Neural progenitor cell (in vitro differentiated cells): ENCODE results near the gene TNFRSF1B. TPM values are rescaled to one million over a fixed set of nuclear protein-coding genes. Genes with fewer than 3 reads are reported as not detected.
A peak's percentile ranks its signal among the peaks of the same experiment; 100 is the strongest.

ENCODE experiments used
- DNase-seq: peaks from one replicate; pipeline ENCODE4 v3.0.0-alpha.2; 2016; ENCODE audit warnings: low spot score
- H2AFZ ChIP-seq: fragments of 200-600 bp; sonication (generic); replicated peaks from 2 replicates; pipeline ENCODE4 v1.6.1; 2016; ENCODE audit warnings: antibody characterized with exemption
- H3F3A ChIP-seq: fragments of 200-600 bp; sonication (generic); 2 replicates; pipeline ENCODE4 v1.6.1; 2016; ENCODE audit warnings: antibody characterized with exemption, low read depth
- H3K27ac ChIP-seq: fragments of 200-600 bp; sonication (generic); 2 replicates; pipeline ENCODE4 v1.5.1; 2016; ENCODE audit warnings: mild to moderate bottlenecking
- H3K27me3 ChIP-seq: fragments of 200-600 bp; sonication (generic); 2 replicates; pipeline ENCODE4 v1.6.1; 2016; ENCODE audit warnings: mild to moderate bottlenecking, moderate library complexity
- H3K36me3 ChIP-seq: fragments of 200-600 bp; sonication (generic); 2 replicates; pipeline ENCODE4 v1.5.1; 2016
- H3K4me1 ChIP-seq: fragments of 200-600 bp; sonication (generic); 2 replicates; pipeline ENCODE4 v1.6.1; 2016; ENCODE audit warnings: mixed run types
- H3K4me2 ChIP-seq: fragments of 200-600 bp; sonication (generic); 2 replicates; pipeline ENCODE4 v1.6.1; 2016
- H3K4me3 ChIP-seq: fragments of 200-600 bp; sonication (generic); 2 replicates; pipeline ENCODE4 v1.5.1; 2016
- H3K79me2 ChIP-seq: fragments of 200-600 bp; sonication (generic); 2 replicates; pipeline ENCODE4 v1.6.1; 2016; ENCODE audit warnings: low read depth
- H3K9ac ChIP-seq: fragments of 200-600 bp; sonication (generic); 2 replicates; pipeline ENCODE4 v1.6.1; 2016
- H3K9me3 ChIP-seq: fragments of 200-600 bp; sonication (generic); 2 replicates; pipeline ENCODE4 v1.5.1; 2016; ENCODE audit warnings: low read depth
- H4K20me1 ChIP-seq: fragments of 200-600 bp; sonication (generic); 2 replicates; pipeline ENCODE4 v1.6.1; 2016; ENCODE audit warnings: low read depth
- H3K27ac Mint-ChIP-seq: 3 replicates; pipeline ENCODE4 v1.8.0; 2021; ENCODE audit warnings: mixed read lengths
- H3K27me3 Mint-ChIP-seq: 2 replicates; pipeline ENCODE4 v1.8.0; 2022; ENCODE audit warnings: low read depth, mild to moderate bottlenecking, inconsistent platforms, moderate library complexity, mixed read lengths; ENCODE audit not compliant: insufficient read depth
- H3K36me3 Mint-ChIP-seq: 3 replicates; pipeline ENCODE4 v1.8.0; 2021; ENCODE audit warnings: mixed read lengths
- H3K4me1 Mint-ChIP-seq: 3 replicates; pipeline ENCODE4 v1.8.0; 2021; ENCODE audit warnings: mixed read lengths
- H3K4me3 Mint-ChIP-seq: 3 replicates; pipeline ENCODE4 v1.8.0; 2021; ENCODE audit warnings: mild to moderate bottlenecking, moderate library complexity, mixed read lengths
- H3K9me3 Mint-ChIP-seq: 3 replicates; pipeline ENCODE4 v1.8.0; 2020; ENCODE audit warnings: mixed read lengths
- CTCF ChIP-seq: fragments of 200-600 bp; sonication (generic); IDR thresholded peaks from 2 replicates; pipeline ENCODE4 v1.5.1; 2017; ENCODE audit warnings: antibody characterized with exemption, mild to moderate bottlenecking
- EZH2 ChIP-seq: fragments of 200-600 bp; sonication (generic); IDR thresholded peaks from 2 replicates; pipeline ENCODE4 v1.6.1; 2017; ENCODE audit warnings: antibody characterized with exemption, mild to moderate bottlenecking, moderate library complexity
- EZH2phosphoT487 ChIP-seq: fragments of 200-600 bp; sonication (generic); IDR thresholded peaks from 2 replicates; pipeline ENCODE4 v1.6.1; 2017; ENCODE audit warnings: antibody characterized with exemption
- total RNA-seq: library from RNA; depleted of rRNA; stranded (reverse); fragments of >200 nt; gene quantifications from 2 replicates; pipeline ENCODE4 v1.2.3, GENCODE V29; 2015; ENCODE audit warnings: low replicate concordance

TNFRSF1B gene
- total RNA-seq, 1 donor from 2014 or later, result 0.04 TPM

- Histone ChIP-seq H3K36me3 (no peaks in the 10 kb centered on the region), H3K4me2 (no peak overlapping the region), H3K9me3 (no peaks in the 10 kb centered on the region), H3K4me3 (no peak overlapping the region), H3K27ac (no peak overlapping the region), H3F3A (no peaks in the 10 kb centered on the region), H4K20me1 (no peaks in the 10 kb centered on the region), H3K9ac (no peak overlapping the region), H3K27me3 (peaks cover 14% of the 10 kb centered on the region), H3K4me1 (peaks cover 9% of the 10 kb centered on the region), H2AFZ (no peak overlapping the region), H3K79me2 (no peaks in the 10 kb centered on the region)
- DNase-seq, result no peak
- H3K4me1 Mint-ChIP-seq, result peaks cover 39% of the 10 kb centered on the region
- H3K27me3 Mint-ChIP-seq, result peaks cover 8% of the 10 kb centered on the region
- H3K27ac Mint-ChIP-seq, result peak overlapping the region; percentile 42
- TF ChIP-seq EZH2phosphoT487 (no peak), EZH2 (no peak), CTCF (no peak)
- H3K9me3 Mint-ChIP-seq, result no peaks in the 10 kb centered on the region
- no peaks in the 10 kb centered on the region for H3K36me3 Mint-ChIP-seq
- H3K4me3 Mint-ChIP-seq, result no peak overlapping the region
These were observed 6.3 kb downstream of the TNFRSF1B start for GRCh38 chr1:12173041-12173509.

GRCh38 chr1:12173631-12174121 lies 6.9 kb downstream of the TNFRSF1B start:
- H4K20me1 ChIP-seq, result no peaks in the 10 kb centered on the region
- TF ChIP-seq EZH2phosphoT487 (no peak), EZH2 (no peak), CTCF (no peak)
- H3K9me3 Mint-ChIP-seq, result no peaks in the 10 kb centered on the region
- no peak overlapping the region for H3K4me3 Mint-ChIP-seq
- peaks cover 6% of the 10 kb centered on the region for H3K27me3 Mint-ChIP-seq
- H3F3A ChIP-seq, result no peaks in the 10 kb centered on the region
- H3K27ac ChIP-seq, result no peak overlapping the region
- no peak overlapping the region for H2AFZ ChIP-seq
- no peak overlapping the region for H3K9ac ChIP-seq
- H3K27ac Mint-ChIP-seq, result no peak overlapping the region
- H3K4me1 Mint-ChIP-seq, result peaks cover 42% of the 10 kb centered on the region
- no peak for DNase-seq
- no peak overlapping the region for H3K4me3 ChIP-seq
- no peaks in the 10 kb centered on the region for H3K9me3 ChIP-seq
- H3K79me2 ChIP-seq, result no peaks in the 10 kb centered on the region
- peaks cover 10% of the 10 kb centered on the region for H3K4me1 ChIP-seq
- H3K36me3 ChIP-seq, result no peaks in the 10 kb centered on the region
- no peaks in the 10 kb centered on the region for H3K36me3 Mint-ChIP-seq
- peaks cover 8% of the 10 kb centered on the region for H3K27me3 ChIP-seq
- no peak overlapping the region for H3K4me2 ChIP-seq

- H3K79me2 ChIP-seq, result no peaks in the 10 kb centered on the region
- Mint-ChIP-seq H3K9me3 (no peaks in the 10 kb centered on the region), H3K4me3 (peak overlapping the region; percentile 67), H3K27ac (peak overlapping the region; percentile 94), H3K27me3 (peaks cover 4% of the 10 kb centered on the region), H3K36me3 (no peaks in the 10 kb centered on the region), H3K4me1 (peaks cover 50% of the 10 kb centered on the region)
- TF ChIP-seq EZH2 (no peak), EZH2phosphoT487 (no peak), CTCF (no peak)
- H3F3A ChIP-seq, result no peaks in the 10 kb centered on the region
- peaks cover 10% of the 10 kb centered on the region for H3K4me1 ChIP-seq
- H3K9ac ChIP-seq, result no peak overlapping the region
- H3K27ac ChIP-seq, result no peak overlapping the region
- H3K36me3 ChIP-seq, result no peaks in the 10 kb centered on the region
- H4K20me1 ChIP-seq, result no peaks in the 10 kb centered on the region
- peak; percentile 48 for DNase-seq
- no peak overlapping the region for H3K4me3 ChIP-seq
- H3K9me3 ChIP-seq, result no peaks in the 10 kb centered on the region
- H3K27me3 ChIP-seq, result no peaks in the 10 kb centered on the region
- no peak overlapping the region for H2AFZ ChIP-seq
- H3K4me2 ChIP-seq, result no peak overlapping the region
These were observed 8.4 kb downstream of the TNFRSF1B start for GRCh38 chr1:12174924-12175810.
